ENCODE results near the gene SRCAP.

The SRCAP gene

GRCh38 chr16:30698816-30699614 is at the start of gene SRCAP:
SRCAP (plus strand) TSS chr16:30699171; CDS start chr16:30700825, 1,654 bp downstream.
- DNase-seq, result peak; percentile 84

- no peak for DNase-seq
Measured at GRCh38 chr16:30649725-30650368, 49.1 kb upstream of the SRCAP start.

GRCh38 chr16:30650369-30651123 is 48.4 kb upstream of the SRCAP start, which contains the start of gene PRR14:
PRR14 (plus strand) TSS chr16:30650960; CDS start chr16:30651646, 686 bp downstream.
- peak; percentile 99 for DNase-seq

- DNase-seq, result peak; percentile 67
Measured at GRCh38 chr16:30651124-30652004, 47.6 kb upstream of the SRCAP start.

- no peak for DNase-seq
Measured at GRCh38 chr16:30652005-30652296, 47.0 kb upstream of the SRCAP start.

- no peak for DNase-seq
Measured at GRCh38 chr16:30652718-30653117, 46.3 kb upstream of the SRCAP start.

GRCh38 chr16:30654856-30655255 is 44.1 kb upstream of the SRCAP start:
- DNase-seq, result no peak

GRCh38 chr16:30655815-30656347 is 43.1 kb upstream of the SRCAP start:
- DNase-seq, result no peak

- DNase-seq, result no peak
Measured at GRCh38 chr16:30656388-30656787, 42.6 kb upstream of the SRCAP start.

- DNase-seq, result no peak
Measured at GRCh38 chr16:30656974-30657865, 41.8 kb upstream of the SRCAP start.

GRCh38 chr16:30657866-30658730 is 40.9 kb upstream of the SRCAP start, which contains the start of gene FBRS:
FBRS (plus strand) TSS chr16:30658431; CDS start chr16:30659519, 1,088 bp downstream.
- peak; percentile 99 for DNase-seq

GRCh38 chr16:30658731-30659506 is 40.1 kb upstream of the SRCAP start:
- peak; percentile 99 for DNase-seq

- no peak for DNase-seq
Measured at GRCh38 chr16:30659507-30660423, 39.2 kb upstream of the SRCAP start.

GRCh38 chr16:30660424-30661261 is 38.3 kb upstream of the SRCAP start:
- no peak for DNase-seq

GRCh38 chr16:30662449-30662848 is 36.5 kb upstream of the SRCAP start:
- DNase-seq, result no peak

GRCh38 chr16:30663038-30663437 is 35.9 kb upstream of the SRCAP start:
- no peak for DNase-seq

GRCh38 chr16:30663820-30664219 is 35.2 kb upstream of the SRCAP start:
- no peak for DNase-seq
